H9 (cell line): ENCODE measurements around the gene SLC35F6. TPM values are rescaled to one million over a fixed set of nuclear protein-coding genes. Genes with fewer than 3 reads are reported as not detected.

Experiments used
- DNase-seq: peaks from one replicate; pipeline ENCODE4 v3.0.0-alpha.2; 2017
- H2AFZ ChIP-seq: one replicate; pipeline ENCODE4 v1.6.1; 2013; ENCODE audit warnings: mild to moderate bottlenecking, low read length, control low read depth, moderate library complexity
- H2AK5ac ChIP-seq: 2 replicates; pipeline ENCODE4 v1.6.1; 2013; ENCODE audit warnings: low read length, control low read depth, mixed read lengths; ENCODE audit not compliant: insufficient read length
- H2BK120ac ChIP-seq: one replicate; pipeline ENCODE4 v1.6.1; 2013; ENCODE audit warnings: low read depth, mild to moderate bottlenecking, low read length, control low read depth, inconsistent platforms; ENCODE audit not compliant: poor library complexity, severe bottlenecking
- H2BK12ac ChIP-seq: 2 replicates; pipeline ENCODE4 v1.6.1; 2013; ENCODE audit warnings: low read length, control low read depth, mixed read lengths, low read depth; ENCODE audit not compliant: insufficient read length
- H2BK15ac ChIP-seq: 2 replicates; pipeline ENCODE4 v1.6.1; 2013; ENCODE audit warnings: low read depth, low read length, control low read depth
- H2BK20ac ChIP-seq: one replicate; pipeline ENCODE4 v1.6.1; 2013; ENCODE audit warnings: low read depth, mild to moderate bottlenecking, low read length, control low read depth, inconsistent platforms; ENCODE audit not compliant: poor library complexity, severe bottlenecking
- H2BK5ac ChIP-seq: 2 replicates; pipeline ENCODE4 v1.6.1; 2013; ENCODE audit warnings: low read length, control low read depth, mixed read lengths; ENCODE audit not compliant: insufficient read length
- H3K14ac ChIP-seq: 2 replicates; pipeline ENCODE4 v1.6.1; 2013; ENCODE audit warnings: low read length, control low read depth; ENCODE audit not compliant: insufficient read depth
- H3K18ac ChIP-seq: 2 replicates; pipeline ENCODE4 v1.6.1; 2013; ENCODE audit warnings: low read depth, mild to moderate bottlenecking, mixed read lengths, low read length, control low read depth; ENCODE audit not compliant: insufficient read length
- H3K23ac ChIP-seq: 2 replicates; pipeline ENCODE4 v1.6.1; 2013; ENCODE audit warnings: low read length, control low read depth, mixed read lengths, low read depth; ENCODE audit not compliant: insufficient read length
- H3K23me2 ChIP-seq: 2 replicates; pipeline ENCODE4 v1.6.1; 2013; ENCODE audit warnings: low read depth, mild to moderate bottlenecking, mixed read lengths, low read length, control low read depth; ENCODE audit not compliant: insufficient read length, poor library complexity, severe bottlenecking
- H3K27ac ChIP-seq: 2 replicates; pipeline ENCODE4 v1.5.1; 2013; ENCODE audit warnings: low read length, control low read depth, mixed read lengths, low read depth; ENCODE audit not compliant: insufficient read length
- H3K27me3 ChIP-seq: 2 replicates; pipeline ENCODE4 v1.6.1; 2013; ENCODE audit warnings: low read length, control low read depth, inconsistent platforms; ENCODE audit not compliant: insufficient read depth
- H3K4ac ChIP-seq: 2 replicates; pipeline ENCODE4 v1.6.1; 2013; ENCODE audit warnings: low read depth, mild to moderate bottlenecking, control low read depth, inconsistent platforms, low read length, moderate library complexity
- H3K4me1 ChIP-seq: 2 replicates; pipeline ENCODE4 v1.6.1; 2013; ENCODE audit warnings: low read length, control low read depth, inconsistent platforms; ENCODE audit not compliant: insufficient read depth
- H3K4me2 ChIP-seq: 2 replicates; pipeline ENCODE4 v1.6.1; 2013; ENCODE audit warnings: low read length, control low read depth, mixed read lengths; ENCODE audit not compliant: insufficient read length, insufficient read depth
- H3K56ac ChIP-seq: 2 replicates; pipeline ENCODE4 v1.6.1; 2013; ENCODE audit warnings: low read depth, mild to moderate bottlenecking, mixed read lengths, low read length, control low read depth; ENCODE audit not compliant: insufficient read length
- H3K79me1 ChIP-seq: 2 replicates; pipeline ENCODE4 v1.6.1; 2013; ENCODE audit warnings: low read depth, mild to moderate bottlenecking, moderate library complexity, low read length, control low read depth, inconsistent platforms; ENCODE audit not compliant: insufficient read depth, poor library complexity, severe bottlenecking
- H3K79me2 ChIP-seq: 2 replicates; pipeline ENCODE4 v1.6.1; 2013; ENCODE audit warnings: low read length, control low read depth, inconsistent platforms; ENCODE audit not compliant: insufficient read depth
- H3K9ac ChIP-seq: 2 replicates; pipeline ENCODE4 v1.6.1; 2013; ENCODE audit warnings: low read length, control low read depth, mixed read lengths; ENCODE audit not compliant: insufficient read length; ENCODE audit errors: extremely low read depth
- H3K9me3 ChIP-seq: one replicate; pipeline ENCODE4 v1.6.1; 2013; ENCODE audit warnings: low read depth, low read length, inconsistent platforms; ENCODE audit not compliant: control insufficient read depth
- H3T11ph ChIP-seq: one replicate; pipeline ENCODE4 v1.6.1; 2013; ENCODE audit warnings: mild to moderate bottlenecking, low read length, control low read depth, inconsistent platforms
- H4K20me1 ChIP-seq: one replicate; pipeline ENCODE4 v1.6.1; 2013; ENCODE audit not compliant: control insufficient read depth, insufficient read length, insufficient read depth
- H4K5ac ChIP-seq: 2 replicates; pipeline ENCODE4 v1.6.1; 2013; ENCODE audit warnings: low read depth, mild to moderate bottlenecking, mixed read lengths, low read length, control low read depth; ENCODE audit not compliant: insufficient read length
- H4K8ac ChIP-seq: replicated peaks from 2 replicates; pipeline ENCODE4 v1.6.1; 2013; ENCODE audit warnings: low read length, control low read depth, mixed read lengths, low read depth; ENCODE audit not compliant: insufficient read length
- H4K91ac ChIP-seq: 2 replicates; pipeline ENCODE4 v1.6.1; 2013; ENCODE audit warnings: low read depth, mild to moderate bottlenecking, moderate library complexity, mixed read lengths, low read length, control low read depth; ENCODE audit not compliant: insufficient read length
- H3K27ac Mint-ChIP-seq, 3 experiments: 2 replicates in 2 of 3; 3 replicates in 1 of 3; pipeline ENCODE4 v1.8.0; 2020 to 2021; ENCODE audit warnings: mixed read lengths in 3 of 3, mild to moderate bottlenecking in 1 of 3, moderate library complexity in 1 of 3
- H3K27me3 Mint-ChIP-seq: 2 replicates; pipeline ENCODE4 v1.8.0; 2021; ENCODE audit warnings: low read depth, mild to moderate bottlenecking, moderate library complexity, mixed read lengths
- H3K36me3 Mint-ChIP-seq, 3 experiments: 2 replicates in 2 of 3; 3 replicates in 1 of 3; pipeline ENCODE4 v1.8.0; 2020 to 2021; ENCODE audit warnings: low read depth in 3 of 3, mixed read lengths in 3 of 3; ENCODE audit not compliant: insufficient read depth in 1 of 3
- H3K4me1 Mint-ChIP-seq, 2 experiments: 2 replicates each; pipeline ENCODE4 v1.8.0; 2020; ENCODE audit warnings: mixed read lengths in 2 of 2
- H3K4me3 Mint-ChIP-seq, 2 experiments: 2 replicates in 1 of 2; 3 replicates in 1 of 2; pipeline ENCODE4 v1.8.0; 2020 to 2021; ENCODE audit warnings: mild to moderate bottlenecking in 2 of 2, mixed read lengths in 2 of 2, moderate library complexity in 1 of 2
- H3K9me3 Mint-ChIP-seq, 2 experiments: 2 replicates in 1 of 2; 3 replicates in 1 of 2; pipeline ENCODE4 v1.8.0; 2020; ENCODE audit warnings: mild to moderate bottlenecking in 2 of 2, mixed read lengths in 2 of 2, moderate library complexity in 1 of 2
- CTCF ChIP-seq: fragments of 200-600 bp; sonication (generic); conservative IDR thresholded peaks from 3 replicates; pipeline ENCODE4 v1.8.0; 2021; ENCODE audit warnings: antibody characterized with exemption, mild to moderate bottlenecking
- WGBS: extraction: QIAGEN DNeasy Blood & Tissue Kit; methylation state at CpG from one replicate; pipeline ENCODE4 v1.1.7; 2013; ENCODE audit warnings: missing lambda C conversion rate, low lambda C conversion rate, mixed read lengths; ENCODE audit not compliant: insufficient read length; ENCODE audit errors: extremely low coverage; 5-methylcytosine and 5-hydroxymethylcytosine counted together
- total RNA-seq: library from RNA; stranded (reverse); gene quantifications from 2 replicates; pipeline ENCODE4 v1.2.1, GENCODE V29; 2021

Gene SLC35F6
- total RNA-seq, 1 experiment from 2014 or later, result 15.7 TPM

GRCh38 chr2:26718949-26719686, 45.0 kb upstream of the SLC35F6 start:
- Histone ChIP-seq H4K91ac (no peak overlapping the region), H2BK120ac (no peak overlapping the region), H3T11ph (no peak overlapping the region), H2BK5ac (no peak overlapping the region), H4K8ac (no peak overlapping the region), H3K14ac (no peak overlapping the region), H3K4me2 (no peak overlapping the region), H4K5ac (no peak overlapping the region), H3K4me1 (peaks cover 4% of the 10 kb centered on the region; the same call in 1 of the 2 replicates), H3K56ac (no peak overlapping the region), H2AK5ac (no peak overlapping the region), H3K18ac (no peak overlapping the region), H3K27ac (no peak overlapping the region), H3K4ac (no peak overlapping the region), H4K20me1 (no peaks in the 10 kb centered on the region), H2BK15ac (no peak overlapping the region), H2BK20ac (no peak overlapping the region), H3K79me1 (no peaks in the 10 kb centered on the region), H3K9ac (no peak overlapping the region), H3K79me2 (no peaks in the 10 kb centered on the region), H2BK12ac (no peak overlapping the region), H3K9me3 (no peaks in the 10 kb centered on the region), H3K23me2 (no peaks in the 10 kb centered on the region), H3K27me3 (no peaks in the 10 kb centered on the region), H3K23ac (no peak overlapping the region), H2AFZ (no peak overlapping the region)
- Mint-ChIP-seq H3K4me3 (no peak overlapping the region), H3K36me3 (no peaks in the 10 kb centered on the region), H3K4me1 (peaks cover 13 to 18% of the 10 kb centered on the region in 2 experiments), H3K27me3 (peaks cover 3% of the 10 kb centered on the region; the same call in 1 of the 2 replicates), H3K9me3 (no peaks in the 10 kb centered on the region), H3K27ac (peak overlapping the region in 1 of 3 experiments; percentile 37; a peak in 3 of 7 replicates)
- DNase-seq, result no peak
- TF ChIP-seq CTCF, result no peak
- no CpG with 5 or more reads among the region's 6 CpGs for WGBS
